Mucosa of descending colon (tissue), 3 donors: ENCODE measurements around the gene FBXL17. TPM values are rescaled to one million over a fixed set of nuclear protein-coding genes. Genes with fewer than 3 reads are reported as not detected.

Experiments
- ATAC-seq: fragments of 200-7000 bp; cut with Tn5 transposase; one replicate; pipeline ENCODE4 v1.9.1; 2020; ENCODE audit warnings: mild to moderate bottlenecking, moderate library complexity
- DNase-seq, 3 donors: peaks; one replicate each; pipeline ENCODE4 v3.0.0-alpha.2; 2020
- H3K36me3 ChIP-seq: fragments of 200-600 bp; one replicate; pipeline ENCODE4 v1.8.0; 2021; ENCODE audit warnings: low read depth, mild to moderate bottlenecking
- H3K4me1 ChIP-seq: fragments of 200-600 bp; one replicate; pipeline ENCODE4 v1.8.0; 2021; ENCODE audit warnings: low read depth, mild to moderate bottlenecking
- H3K4me3 ChIP-seq: fragments of 200-600 bp; one replicate; pipeline ENCODE4 v1.8.0; 2021; ENCODE audit warnings: mild to moderate bottlenecking
- H3K9me3 ChIP-seq: fragments of 200-600 bp; one replicate; pipeline ENCODE4 v1.8.0; 2021; ENCODE audit warnings: mild to moderate bottlenecking
- intact Hi-C, 2 donors: fragments of 100-400 bp; cut with DNase I in 1 of 2; cut with micrococcal nuclease in 1 of 2; formaldehyde crosslinking; loops; one replicate each; pipeline versions ENCODE4 v1.11.0 to v1.11.1; 2022; cut with DNase I, micrococcal nuclease
- total RNA-seq, 3 donors: library from RNA; stranded (reverse); fragmentation: NEBNext Ultra II Directional in 2 of 3; extraction: Animal tissue kit (Norgen Biotek cat#: 25700) in 2 of 3; gene quantifications; one replicate each; pipeline versions ENCODE4 v1.2.1 to v1.2.4, GENCODE V29; 2021 to 2023
- TF ChIP-seq, protein P1 (sequence below): fragments of 200-600 bp; IDR thresholded peaks from one replicate; pipeline ENCODE4 v1.8.0; 2022; ENCODE audit warnings: antibody characterized with exemption, mild to moderate bottlenecking
- donor health status: DM: no; HTN: no; CAD: no; lungs with moderate emphysema.
- donor health status: DM: no; HTN: no; CAD: no.
- donor health status: DM: no; HTN: yes; CAD: no.

FBXL17 gene
- total RNA-seq, 3 donors from 2014 or later = 22.8 to 25.6 (median 23.8) TPM

DNA sequence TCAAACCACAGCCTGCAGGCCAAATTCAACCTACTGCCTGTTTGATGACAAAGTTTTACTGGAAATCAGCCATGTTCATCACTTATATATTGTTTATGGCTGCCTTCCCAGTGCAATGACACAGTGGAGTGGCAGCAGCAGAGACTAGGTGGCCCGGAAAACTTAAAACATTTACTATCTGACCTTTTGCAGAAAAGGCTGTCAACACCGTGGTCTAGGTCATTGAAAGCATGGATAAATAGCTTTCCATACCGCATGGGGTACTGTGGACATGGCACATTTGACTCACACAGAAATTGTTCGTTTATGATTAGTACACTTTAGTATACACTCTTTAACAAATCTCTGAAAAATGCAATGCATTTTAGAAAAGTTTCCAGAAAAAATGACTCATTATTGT, 412.9 kb downstream of the FBXL17 start:
- intact Hi-C loops = no loop called here
- Histone ChIP-seq H3K4me3 (no peak overlapping the region), H3K36me3 (no peaks in the 10 kb centered on the region), H3K4me1 (no peaks in the 10 kb centered on the region), H3K9me3 (no peaks in the 10 kb centered on the region)
- DNase-seq (no peak), ATAC-seq (no peak)
- TF ChIP-seq, protein P1, sequence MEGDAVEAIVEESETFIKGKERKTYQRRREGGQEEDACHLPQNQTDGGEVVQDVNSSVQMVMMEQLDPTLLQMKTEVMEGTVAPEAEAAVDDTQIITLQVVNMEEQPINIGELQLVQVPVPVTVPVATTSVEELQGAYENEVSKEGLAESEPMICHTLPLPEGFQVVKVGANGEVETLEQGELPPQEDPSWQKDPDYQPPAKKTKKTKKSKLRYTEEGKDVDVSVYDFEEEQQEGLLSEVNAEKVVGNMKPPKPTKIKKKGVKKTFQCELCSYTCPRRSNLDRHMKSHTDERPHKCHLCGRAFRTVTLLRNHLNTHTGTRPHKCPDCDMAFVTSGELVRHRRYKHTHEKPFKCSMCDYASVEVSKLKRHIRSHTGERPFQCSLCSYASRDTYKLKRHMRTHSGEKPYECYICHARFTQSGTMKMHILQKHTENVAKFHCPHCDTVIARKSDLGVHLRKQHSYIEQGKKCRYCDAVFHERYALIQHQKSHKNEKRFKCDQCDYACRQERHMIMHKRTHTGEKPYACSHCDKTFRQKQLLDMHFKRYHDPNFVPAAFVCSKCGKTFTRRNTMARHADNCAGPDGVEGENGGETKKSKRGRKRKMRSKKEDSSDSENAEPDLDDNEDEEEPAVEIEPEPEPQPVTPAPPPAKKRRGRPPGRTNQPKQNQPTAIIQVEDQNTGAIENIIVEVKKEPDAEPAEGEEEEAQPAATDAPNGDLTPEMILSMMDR = no peak

- ATAC-seq (no peak), DNase-seq (no peak)
- intact Hi-C loops = no loop called here
- TF ChIP-seq, protein P1 = no peak
- Histone ChIP-seq H3K36me3 (no peaks in the 10 kb centered on the region), H3K4me3 (no peak overlapping the region), H3K4me1 (no peaks in the 10 kb centered on the region), H3K9me3 (no peaks in the 10 kb centered on the region)
Observed at GRCh38 chr5:107968406-107968843, 413.5 kb downstream of the FBXL17 start.

DNA sequence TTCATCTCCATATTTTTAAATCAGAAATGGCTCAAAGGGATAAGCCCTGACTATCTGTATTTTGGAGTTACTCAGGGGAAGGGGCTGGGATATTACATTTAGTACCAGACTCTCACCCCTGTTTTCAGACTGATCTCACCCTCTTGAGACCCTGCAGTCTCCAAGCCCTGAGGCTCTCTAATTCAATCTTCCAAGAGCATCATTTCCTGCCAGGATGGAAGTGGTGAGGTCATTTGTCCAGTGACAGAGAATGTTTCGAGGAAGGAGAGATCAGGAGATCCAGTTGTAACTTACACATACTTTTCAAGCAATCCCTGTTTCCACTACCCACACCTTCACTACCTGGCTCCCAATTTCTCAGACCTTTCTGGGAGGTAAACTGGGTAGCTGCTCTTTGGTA, 415.7 kb downstream of the FBXL17 start:
- Histone ChIP-seq H3K9me3 (no peaks in the 10 kb centered on the region), H3K4me1 (no peaks in the 10 kb centered on the region), H3K4me3 (no peak overlapping the region), H3K36me3 (no peaks in the 10 kb centered on the region)
- intact Hi-C loops = no loop called here
- TF ChIP-seq, protein P1 = no peak
- DNase-seq (no peak), ATAC-seq (no peak)

DNA sequence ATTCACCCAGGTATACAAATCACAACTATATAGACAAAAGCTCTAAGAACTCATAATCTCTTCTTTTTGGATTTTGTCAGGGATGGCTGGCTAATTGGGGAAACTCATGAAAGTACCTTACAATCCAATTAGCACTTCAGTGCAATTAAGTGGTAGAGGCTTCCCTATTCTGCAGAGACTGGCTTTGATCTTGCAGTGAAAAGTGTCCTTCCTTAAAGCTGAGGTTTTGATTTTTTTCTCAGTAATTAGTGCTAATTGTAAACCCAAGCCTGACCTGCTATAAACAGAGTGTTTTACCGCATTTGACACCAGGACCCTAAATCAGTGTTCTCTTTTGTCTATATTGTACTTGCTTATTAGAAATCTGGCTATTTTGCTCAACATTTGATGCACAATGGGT, 417.2 kb downstream of the FBXL17 start:
- no peak for ATAC-seq

DNA sequence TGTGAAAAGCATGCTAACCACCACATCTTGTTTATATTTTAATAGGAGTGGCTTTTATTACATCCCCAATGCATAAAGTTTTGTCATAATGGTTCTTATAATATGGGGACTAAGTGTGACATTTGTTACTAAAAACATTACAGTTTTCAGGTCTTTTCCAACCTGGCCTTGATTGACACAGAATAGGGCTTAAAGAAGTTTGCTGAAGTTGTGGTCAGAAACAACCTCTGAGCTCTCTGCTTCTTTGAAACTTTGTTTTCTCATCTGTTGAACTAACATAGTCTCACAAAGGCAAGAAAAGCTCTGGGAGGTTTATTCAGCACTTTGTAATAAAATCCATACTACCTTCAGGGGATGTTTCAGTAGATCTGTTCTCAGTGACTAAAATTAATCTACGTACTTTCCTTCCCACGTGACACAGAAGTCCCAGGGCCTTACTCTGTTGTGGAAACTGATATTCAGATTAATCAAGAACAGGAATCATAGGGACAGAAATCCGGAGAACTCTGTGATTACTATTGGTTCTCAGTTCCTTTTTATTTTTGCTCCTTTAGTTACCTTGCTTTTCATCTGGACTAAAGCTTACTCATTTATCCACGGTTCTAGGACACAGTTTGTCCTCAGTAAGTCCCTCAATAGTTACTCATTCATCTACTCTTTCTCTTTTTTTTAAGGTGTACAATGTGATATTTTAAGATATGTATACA, 422.2 kb downstream of the FBXL17 start:
- H3K36me3 ChIP-seq = no peaks in the 10 kb centered on the region
- no peak for ATAC-seq
- no peaks in the 10 kb centered on the region for H3K4me1 ChIP-seq
- no peak for DNase-seq
- TF ChIP-seq, protein P1 = no peak
- intact Hi-C loops = no loop called here
- H3K9me3 ChIP-seq = no peaks in the 10 kb centered on the region
- H3K4me3 ChIP-seq = no peak overlapping the region

More for the DNA sequence above, 417.2 kb downstream of the FBXL17 start:
- H3K36me3 ChIP-seq = no peaks in the 10 kb centered on the region
- no peaks in the 10 kb centered on the region for H3K4me1 ChIP-seq
- H3K9me3 ChIP-seq = no peaks in the 10 kb centered on the region
- intact Hi-C loops = no loop called here
- no peak overlapping the region for H3K4me3 ChIP-seq
- DNase-seq = no peak
- TF ChIP-seq, protein P1 = no peak
